ENCODE measurements around the gene TUBB4A. TPM values are rescaled to one million over a fixed set of nuclear protein-coding genes. Genes with fewer than 3 reads are reported as not detected.

Gene TUBB4A
- total RNA-seq, 1 donor from 2014 or later, result 43.4 TPM

- H3K36me3 Mint-ChIP-seq (ENCODE audit: insufficient read depth), result peaks cover 42% of the 10 kb centered on the region
- no peaks in the 10 kb centered on the region for H3K9me3 Mint-ChIP-seq (ENCODE audit: low read depth)
- no peak overlapping the region for H3K4me3 Mint-ChIP-seq (ENCODE audit: low read depth)
- H3K27me3 Mint-ChIP-seq, result no peaks in the 10 kb centered on the region
- no peak overlapping the region for H3K27ac Mint-ChIP-seq
- DNase-seq (ENCODE audit: low spot score, unreplicated experiment), result no peak
- peaks cover 8% of the 10 kb centered on the region for H3K4me1 Mint-ChIP-seq (ENCODE audit: low read depth)
- no peak for TF ChIP-seq CTCF (IDR thresholded peaks at IDR 0.05; ENCODE audit: unreplicated experiment)
These were observed 46.2 kb downstream of the TUBB4A start for GRCh38 chr19:6455924-6456323.

GRCh38 chr19:6453951-6454565 lies 48.1 kb downstream of the TUBB4A start:
- Mint-ChIP-seq H3K36me3 (ENCODE audit: insufficient read depth) (peaks cover 47% of the 10 kb centered on the region), H3K27ac (no peak overlapping the region), H3K9me3 (ENCODE audit: low read depth) (no peaks in the 10 kb centered on the region), H3K4me3 (ENCODE audit: low read depth) (no peak overlapping the region), H3K4me1 (ENCODE audit: low read depth) (peaks cover 5% of the 10 kb centered on the region), H3K27me3 (no peaks in the 10 kb centered on the region)
- no peak for DNase-seq (ENCODE audit: low spot score, unreplicated experiment)
- no peak for TF ChIP-seq CTCF (IDR thresholded peaks at IDR 0.05; ENCODE audit: unreplicated experiment)

- H3K36me3 Mint-ChIP-seq (ENCODE audit: insufficient read depth), result peaks cover 47% of the 10 kb centered on the region
These were observed 49.2 kb downstream of the TUBB4A start for GRCh38 chr19:6452899-6453298.

GRCh38 chr19:6452223-6452614 lies 49.9 kb downstream of the TUBB4A start:
- Mint-ChIP-seq H3K4me3 (ENCODE audit: low read depth) (no peak overlapping the region), H3K27ac (no peak overlapping the region), H3K27me3 (no peaks in the 10 kb centered on the region), H3K36me3 (ENCODE audit: insufficient read depth) (peaks cover 48% of the 10 kb centered on the region), H3K9me3 (ENCODE audit: low read depth) (no peaks in the 10 kb centered on the region), H3K4me1 (ENCODE audit: low read depth) (no peaks in the 10 kb centered on the region)
- TF ChIP-seq CTCF (IDR thresholded peaks at IDR 0.05; ENCODE audit: unreplicated experiment), result no peak
- no peak for DNase-seq (ENCODE audit: low spot score, unreplicated experiment)

More at GRCh38 chr19:6452899-6453298, 49.2 kb downstream of the TUBB4A start:
- no peaks in the 10 kb centered on the region for H3K27me3 Mint-ChIP-seq
- no peak for TF ChIP-seq CTCF (IDR thresholded peaks at IDR 0.05; ENCODE audit: unreplicated experiment)
- DNase-seq (ENCODE audit: low spot score, unreplicated experiment), result no peak
- H3K9me3 Mint-ChIP-seq (ENCODE audit: low read depth), result no peaks in the 10 kb centered on the region
- H3K4me3 Mint-ChIP-seq (ENCODE audit: low read depth), result no peak overlapping the region
- no peak overlapping the region for H3K27ac Mint-ChIP-seq
- H3K4me1 Mint-ChIP-seq (ENCODE audit: low read depth), result no peaks in the 10 kb centered on the region

GRCh38 chr19:6451583-6452222 lies 50.4 kb downstream of the TUBB4A start:
- no peak for DNase-seq (ENCODE audit: low spot score, unreplicated experiment)
- no peak overlapping the region for H3K4me3 Mint-ChIP-seq (ENCODE audit: low read depth)
- TF ChIP-seq CTCF (IDR thresholded peaks at IDR 0.05; ENCODE audit: unreplicated experiment), result no peak
- no peaks in the 10 kb centered on the region for H3K4me1 Mint-ChIP-seq (ENCODE audit: low read depth)
- H3K36me3 Mint-ChIP-seq (ENCODE audit: insufficient read depth), result peaks cover 49% of the 10 kb centered on the region
- H3K27ac Mint-ChIP-seq, result no peak overlapping the region
- H3K27me3 Mint-ChIP-seq, result no peaks in the 10 kb centered on the region
- H3K9me3 Mint-ChIP-seq (ENCODE audit: low read depth), result no peaks in the 10 kb centered on the region
